ENCODE measurements around the gene RMP24.
A peak's percentile ranks its signal among the peaks of the same experiment; 100 is the strongest.

Gene RMP24

DNA sequence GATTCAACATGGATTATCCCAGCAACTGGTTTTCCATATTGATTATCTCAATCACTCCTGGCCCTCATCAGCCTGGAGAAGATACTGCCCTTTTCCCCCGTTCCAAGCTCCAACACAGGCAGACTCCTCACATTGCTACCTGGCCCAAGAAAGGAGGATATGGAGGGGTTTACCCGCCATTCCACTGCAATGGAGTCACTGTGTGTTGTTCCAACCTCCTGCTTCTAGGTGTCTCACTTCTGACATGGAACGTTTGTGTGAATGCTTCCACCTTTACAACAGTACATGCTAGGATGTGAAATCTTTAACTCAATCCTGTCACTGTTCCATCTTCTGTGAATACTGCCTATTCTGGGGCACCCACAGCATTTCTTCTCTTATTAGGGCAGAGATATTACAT, 36.7 kb downstream of the RMP24 start:
- Histone ChIP-seq H3K27ac (no peak overlapping the region), H3K9me3 (no peaks in the 10 kb centered on the region), H3K4me3 (no peak overlapping the region), H3K36me3 (ENCODE audit: insufficient read depth in 1 of 2, low read depth in 1 of 2) (peaks cover 0 to 2% of the 10 kb centered on the region in 2 donors), H3K27me3 (ENCODE audit: insufficient read depth in 3 of 3, low read length in 2 of 3) (no peaks in the 10 kb centered on the region), H3K4me1 (no peaks in the 10 kb centered on the region)
- intact Hi-C loops (cut with DNase I), result no loop called here
- TF ChIP-seq, protein P1, sequence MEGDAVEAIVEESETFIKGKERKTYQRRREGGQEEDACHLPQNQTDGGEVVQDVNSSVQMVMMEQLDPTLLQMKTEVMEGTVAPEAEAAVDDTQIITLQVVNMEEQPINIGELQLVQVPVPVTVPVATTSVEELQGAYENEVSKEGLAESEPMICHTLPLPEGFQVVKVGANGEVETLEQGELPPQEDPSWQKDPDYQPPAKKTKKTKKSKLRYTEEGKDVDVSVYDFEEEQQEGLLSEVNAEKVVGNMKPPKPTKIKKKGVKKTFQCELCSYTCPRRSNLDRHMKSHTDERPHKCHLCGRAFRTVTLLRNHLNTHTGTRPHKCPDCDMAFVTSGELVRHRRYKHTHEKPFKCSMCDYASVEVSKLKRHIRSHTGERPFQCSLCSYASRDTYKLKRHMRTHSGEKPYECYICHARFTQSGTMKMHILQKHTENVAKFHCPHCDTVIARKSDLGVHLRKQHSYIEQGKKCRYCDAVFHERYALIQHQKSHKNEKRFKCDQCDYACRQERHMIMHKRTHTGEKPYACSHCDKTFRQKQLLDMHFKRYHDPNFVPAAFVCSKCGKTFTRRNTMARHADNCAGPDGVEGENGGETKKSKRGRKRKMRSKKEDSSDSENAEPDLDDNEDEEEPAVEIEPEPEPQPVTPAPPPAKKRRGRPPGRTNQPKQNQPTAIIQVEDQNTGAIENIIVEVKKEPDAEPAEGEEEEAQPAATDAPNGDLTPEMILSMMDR (IDR thresholded peaks at IDR 0.05), result no peak
- WGBS, 3 donors, result 72 to 80% (median 78%) methylated on average over 3 of the region's 3 CpGs
- DNase-seq (no peak), ATAC-seq (no peak)

DNA sequence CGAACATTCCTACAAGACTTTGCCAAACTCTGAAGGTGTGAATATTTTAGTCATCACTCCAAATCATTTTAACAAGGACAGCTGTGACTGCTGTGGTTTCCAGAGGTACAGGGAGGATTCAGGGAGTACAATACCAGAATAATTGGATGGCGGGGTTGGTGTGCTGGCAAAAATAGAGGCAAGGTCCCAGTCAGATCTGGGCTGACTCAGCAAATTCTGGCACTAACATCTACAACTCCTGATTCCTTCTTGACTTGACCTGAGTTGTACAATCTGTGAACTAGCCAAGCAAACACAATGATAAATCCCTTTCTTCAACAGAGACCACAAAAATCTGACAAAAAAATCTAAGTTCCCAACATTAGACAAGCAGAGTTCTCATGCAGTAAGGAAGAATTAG, 40.4 kb downstream of the RMP24 start:
- Histone ChIP-seq H3K4me3 (no peak overlapping the region), H3K4me1 (no peaks in the 10 kb centered on the region), H3K27me3 (ENCODE audit: insufficient read depth in 3 of 3, low read length in 2 of 3) (no peaks in the 10 kb centered on the region), H3K36me3 (ENCODE audit: insufficient read depth in 1 of 2, low read depth in 1 of 2) (peaks cover 0 to 2% of the 10 kb centered on the region in 2 donors), H3K27ac (no peak overlapping the region), H3K9me3 (no peaks in the 10 kb centered on the region)
- TF ChIP-seq, protein P1 (IDR thresholded peaks at IDR 0.05), result no peak
- no peak for DNase-seq
- intact Hi-C loops (cut with DNase I), result loop anchor here in 1 of 2 donors (10.0 kb wide), 2 partner anchors 172 to 562 kb away; partner anchors contain the start of gene MOCOS
- no peak for ATAC-seq
- 92 to 100% (median 94%) methylated on average over 2 of the region's 2 CpGs for WGBS, 3 donors

DNA sequence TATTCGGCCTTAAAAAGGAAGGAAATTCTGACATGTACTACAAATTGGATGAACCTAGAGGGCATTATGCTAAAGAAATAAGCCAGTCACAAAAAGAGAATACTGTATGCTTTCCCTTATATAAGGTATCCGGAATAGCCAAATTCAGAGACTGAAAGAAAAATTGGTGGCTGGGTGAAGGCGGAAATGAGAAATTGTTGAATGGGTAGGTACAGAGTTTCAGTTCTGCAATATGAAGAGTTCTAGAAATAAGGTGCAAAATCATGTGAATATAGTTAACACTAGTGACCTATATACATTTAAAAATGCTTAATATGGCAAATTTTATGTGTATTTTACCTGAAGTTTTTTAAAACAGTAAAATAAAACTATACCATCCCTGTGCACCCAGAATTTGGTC, 43.1 kb downstream of the RMP24 start:
- DNase-seq (no peak), ATAC-seq (no peak)
- peaks cover 0 to 2% of the 10 kb centered on the region in 2 donors for H3K36me3 ChIP-seq (ENCODE audit: insufficient read depth in 1 of 2, low read depth in 1 of 2)
- no peak overlapping the region for H3K4me3 ChIP-seq
- TF ChIP-seq, protein P1 (IDR thresholded peaks at IDR 0.05), result no peak
- no peaks in the 10 kb centered on the region for H3K27me3 ChIP-seq (ENCODE audit: insufficient read depth in 3 of 3, low read length in 2 of 3)
- H3K27ac ChIP-seq, result no peak overlapping the region
- intact Hi-C loops (cut with DNase I), result loop anchor here (2.0 to 10.0 kb wide), 6 partner anchors 112 to 559 kb away; partner anchors contain the start of genes ELP2 (in 2 of the 2), SLC39A6 (in 2 of the 2) and MOCOS (in 1 of the 2)
- no peaks in the 10 kb centered on the region for H3K4me1 ChIP-seq
- WGBS, 3 donors, result 92 to 94% (median 94%) methylated on average over 3 of the region's 3 CpGs
- H3K9me3 ChIP-seq, result no peaks in the 10 kb centered on the region

DNA sequence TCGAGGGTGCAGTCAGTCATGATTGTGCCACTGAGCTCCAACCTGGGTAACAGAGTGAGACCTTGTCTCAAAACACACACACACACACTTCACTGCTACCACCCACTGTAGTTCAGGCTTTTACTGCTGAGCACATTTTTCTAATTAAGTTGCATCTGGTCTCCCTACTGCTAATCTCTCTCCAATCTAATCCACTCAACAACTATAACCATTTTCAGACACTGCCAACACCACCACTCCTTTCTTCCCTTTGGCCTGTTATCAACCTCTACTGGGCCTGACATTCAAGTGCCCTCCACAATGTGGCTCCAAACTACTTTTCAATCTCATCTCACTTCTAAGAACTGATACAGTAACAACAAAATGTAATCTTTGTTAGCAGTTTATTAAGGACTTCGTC, 44.8 kb downstream of the RMP24 start:
- ATAC-seq (peak in 1 of 4 donors; percentile 12), DNase-seq (no peak)
- intact Hi-C loops (cut with DNase I), result loop anchor here (2.0 to 10.0 kb wide), 6 partner anchors 110 to 558 kb away; partner anchors contain the start of genes ELP2 (in 2 of the 2), SLC39A6 (in 2 of the 2) and MOCOS (in 1 of the 2)
- WGBS, 3 donors, result 78 to 92% (median 83%) methylated on average over 2 of the region's 2 CpGs
- no peak overlapping the region for H3K27ac ChIP-seq
- no peaks in the 10 kb centered on the region for H3K27me3 ChIP-seq (ENCODE audit: insufficient read depth in 3 of 3, low read length in 2 of 3)
- H3K4me1 ChIP-seq, result no peaks in the 10 kb centered on the region
- TF ChIP-seq, protein P1 (IDR thresholded peaks at IDR 0.05), result no peak
- no peak overlapping the region for H3K4me3 ChIP-seq
- peaks cover 0 to 2% of the 10 kb centered on the region in 2 donors for H3K36me3 ChIP-seq (ENCODE audit: insufficient read depth in 1 of 2, low read depth in 1 of 2)
- no peaks in the 10 kb centered on the region for H3K9me3 ChIP-seq

DNA sequence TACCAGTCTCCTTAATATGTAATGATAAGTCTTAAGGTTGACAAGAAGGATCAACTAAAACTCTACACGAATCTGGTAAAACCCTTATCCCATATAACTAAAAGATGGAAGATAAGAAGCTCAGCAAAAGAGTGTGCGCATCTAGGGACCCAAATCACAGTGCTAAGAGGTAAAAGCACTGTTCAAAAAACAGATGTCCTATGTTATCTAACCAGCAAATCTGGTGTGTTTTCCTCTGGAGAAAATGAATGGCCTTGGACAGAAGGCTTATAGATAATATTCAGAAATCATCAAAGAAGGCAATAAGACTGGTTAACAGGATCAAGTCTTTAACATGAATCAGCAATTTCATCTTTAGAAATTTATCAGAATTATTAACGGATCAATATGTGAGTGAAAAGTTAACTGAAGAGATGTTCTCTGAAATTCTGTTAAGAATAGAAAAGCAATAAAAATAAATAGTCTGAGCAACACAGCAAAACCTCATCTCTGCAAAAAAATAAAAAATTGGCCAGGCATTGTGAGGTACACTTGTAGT, 47.8 kb downstream of the RMP24 start:
- H3K9me3 ChIP-seq, result no peaks in the 10 kb centered on the region
- no peak for ATAC-seq
- H3K27me3 ChIP-seq (ENCODE audit: insufficient read depth in 3 of 3, low read length in 2 of 3), result no peaks in the 10 kb centered on the region
- no peak overlapping the region for H3K27ac ChIP-seq
- H3K4me1 ChIP-seq, result no peaks in the 10 kb centered on the region
- no peak overlapping the region for H3K4me3 ChIP-seq
- TF ChIP-seq, protein P1 (IDR thresholded peaks at IDR 0.05), result no peak
- intact Hi-C loops (cut with DNase I), result no loop called here
- 93 to 95% (median 93%) methylated on average over 3 of the region's 3 CpGs for WGBS, 3 donors
- H3K36me3 ChIP-seq (ENCODE audit: insufficient read depth in 1 of 2, low read depth in 1 of 2), result peaks cover 4 to 13% of the 10 kb centered on the region in 2 donors
- no peak for DNase-seq
